Measurements from ENCODE around the gene CCDC40. TPM values are rescaled to one million over a fixed set of nuclear protein-coding genes. Genes with fewer than 3 reads are reported as not detected.

CCDC40 gene
- total and polyA plus RNA-seq, 2 of the 13 experiments (the other 11 are each of a cell fraction or from before 2014, with no cell fraction given): 4.1 to 5.5 TPM

GRCh38 chr17:80030730-80031410 lies 5.6 kb upstream of the CCDC40 start (continued):
- TF ChIP-seq ZNF318 (CRISPR knock-in tag; IDR thresholded peaks at IDR 0.05) (0 out of 2 replicates have a peak, but pooled peaks have one; percentile 67), IRF1 (CRISPR knock-in tag; IDR thresholded peaks at IDR 0.05; ENCODE audit: low read depth) (no peak), RXRA (CRISPR knock-in tag; IDR thresholded peaks at IDR 0.05) (peak; percentile 49; the same call in 1 of the 2 replicates), SPEN (CRISPR knock-in tag; IDR thresholded peaks at IDR 0.05; ENCODE audit: low read depth) (no peak), KAT8 (CRISPR knock-in tag; IDR thresholded peaks at IDR 0.05) (no peak), ATM (IDR thresholded peaks at IDR 0.05; ENCODE audit: borderline replicate concordance) (no peak), AFF4 (CRISPR knock-in tag; IDR thresholded peaks at IDR 0.05) (no peak)
